Tibial nerve (tissue), 4 donors: ENCODE results near the gene S100A1. TPM values are rescaled to one million over a fixed set of nuclear protein-coding genes. Genes with fewer than 3 reads are reported as not detected.

ENCODE experiments used
- DNase-seq, 2 donors: peaks; one replicate each; pipeline ENCODE4 v3.0.0-alpha.2; 2019; ENCODE audit warnings: low spot score in 2 of 2
- H3K27ac ChIP-seq, 4 donors: fragments of 200-600 bp; sonication (generic) in 3 of 4; one replicate each; pipeline ENCODE4 v1.5.1; 2017 to 2019; ENCODE audit warnings: mild to moderate bottlenecking in 1 of 4
- H3K27me3 ChIP-seq, 2 donors: fragments of 200-600 bp; sonication (generic) in 1 of 2; one replicate each; pipeline versions ENCODE4 v1.5.1 to v1.6.0; 2017 to 2019
- H3K36me3 ChIP-seq, 3 donors: fragments of 200-600 bp; sonication (generic); one replicate each; pipeline ENCODE4 v1.5.1; 2018 to 2019
- H3K4me1 ChIP-seq, 4 donors: fragments of 200-600 bp; sonication (generic) in 3 of 4; one replicate each; pipeline ENCODE4 v1.5.1; 2017 to 2019
- H3K4me3 ChIP-seq, 4 donors: fragments of 200-600 bp; sonication (generic) in 3 of 4; one replicate each; pipeline ENCODE4 v1.5.1; 2017 to 2019; ENCODE audit warnings: mild to moderate bottlenecking in 1 of 4, moderate library complexity in 1 of 4
- H3K9me3 ChIP-seq, 4 donors: fragments of 200-600 bp; sonication (generic) in 3 of 4; one replicate each; pipeline ENCODE4 v1.5.1; 2017 to 2019
- CTCF ChIP-seq, 5 experiments: fragments of 200-600 bp in 3 of 5; fragments of 450-650 bp in 2 of 5; sonication (generic) in 3 of 5; IDR thresholded peaks; one replicate each; pipeline ENCODE4 v1.5.1; 2016 to 2019; ENCODE audit warnings: antibody characterized with exemption in 5 of 5, mild to moderate bottlenecking in 3 of 5, moderate library complexity in 2 of 5
- EP300 ChIP-seq, 2 donors: sonication (generic); formaldehyde crosslinking; IDR thresholded peaks; one replicate each; pipeline ENCODE4 v1.6.1; 2017; ENCODE audit warnings: antibody characterized with exemption in 2 of 2, mild to moderate bottlenecking in 1 of 2
- POLR2A ChIP-seq, 2 donors: fragments of 450-650 bp; IDR thresholded peaks; one replicate each; pipeline ENCODE4 v1.6.1; 2017; ENCODE audit warnings: antibody characterized with exemption in 2 of 2, mild to moderate bottlenecking in 2 of 2, moderate library complexity in 2 of 2
- WGBS, 2 donors: methylation state at CpG; one replicate each; pipeline ENCODE4 v1.1.5; 2018; 5-methylcytosine and 5-hydroxymethylcytosine counted together
- total RNA-seq, 4 donors: library from RNA; depleted of rRNA; stranded (reverse); fragments of >200 nt; gene quantifications; one replicate each; pipeline ENCODE4 v1.1.0, GENCODE V29; 2016

S100A1 gene
- total RNA-seq, 4 donors from 2014 or later: 41.4 to 102 (median 69.2) TPM

DNA sequence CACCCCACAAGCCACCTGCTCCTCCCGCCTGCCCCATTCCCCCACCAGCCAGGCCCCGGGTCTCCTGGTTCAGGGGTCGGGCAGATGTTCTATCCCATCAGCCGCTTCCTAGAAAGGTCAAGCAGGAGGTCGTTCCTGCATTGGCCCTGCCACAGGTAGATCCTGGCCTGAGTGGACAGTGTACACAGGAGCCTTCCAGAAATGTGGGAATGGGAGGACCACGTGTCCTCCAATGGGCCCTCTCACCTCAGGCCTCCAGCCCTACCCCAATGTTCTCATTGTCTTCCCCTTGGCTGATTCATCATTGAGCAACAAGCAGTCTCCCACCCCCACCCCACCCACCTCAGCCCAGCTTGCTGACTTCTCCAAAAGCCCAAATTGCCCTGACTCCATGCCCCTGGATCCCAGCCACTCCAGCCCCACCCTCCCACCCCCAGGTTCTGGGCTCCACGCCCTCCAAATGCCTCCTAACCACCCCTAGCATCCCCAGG is 17.4 kb upstream of the S100A1 start:
- 60 to 68% methylated on average over 7 of the region's 7 CpGs for WGBS, 2 donors
- TF ChIP-seq CTCF (IDR thresholded peaks at IDR 0.05) (no peak), EP300 (IDR thresholded peaks at IDR 0.05) (no peak)
- H3K9me3 ChIP-seq: no peaks in the 10 kb centered on the region
- H3K4me1 ChIP-seq: peaks cover 0 to 71% (median 42%) of the 10 kb centered on the region in 4 donors
- H3K27me3 ChIP-seq: no peaks in the 10 kb centered on the region
- H3K27ac ChIP-seq: peak overlapping the region; percentile 89 to 99 (median 94)
- no peak for DNase-seq
- H3K4me3 ChIP-seq: peak overlapping the region in 3 of 4 donors; percentile 15 to 62 (median 54)
- H3K36me3 ChIP-seq: peaks cover 0 to 20% (median 0%) of the 10 kb centered on the region in 3 donors

DNA sequence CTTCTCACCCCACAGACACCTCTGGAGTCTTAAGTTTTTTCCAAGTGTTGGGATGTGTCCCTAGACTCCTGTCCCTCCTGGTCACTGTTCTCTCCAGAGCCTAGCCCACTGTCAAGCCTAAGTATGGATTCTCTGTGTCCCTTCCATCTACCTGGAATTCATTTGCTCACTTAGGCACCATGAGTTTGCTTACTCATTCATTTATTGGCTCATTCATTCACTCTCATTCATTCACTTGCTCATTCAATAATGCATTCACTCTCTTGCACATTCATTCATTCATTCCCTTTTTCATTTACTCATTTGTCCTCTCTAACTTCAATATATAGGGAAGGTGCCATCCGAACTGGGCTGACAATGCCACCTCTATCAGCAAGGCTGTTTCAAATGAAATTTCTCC is 16.9 kb upstream of the S100A1 start:
- H3K27me3 ChIP-seq: no peaks in the 10 kb centered on the region
- H3K9me3 ChIP-seq: no peaks in the 10 kb centered on the region
- peak overlapping the region; percentile 88 to 99 (median 94) for H3K27ac ChIP-seq
- H3K36me3 ChIP-seq: peaks cover 0 to 15% (median 0%) of the 10 kb centered on the region in 3 donors
- WGBS, 2 donors: 41 to 68% methylated on average over 1 of the region's 1 CpG
- no peak for DNase-seq
- peak overlapping the region; percentile 45 to 66 (median 58) for H3K4me3 ChIP-seq
- H3K4me1 ChIP-seq: peaks cover 0 to 76% (median 46%) of the 10 kb centered on the region in 4 donors
- TF ChIP-seq EP300 (IDR thresholded peaks at IDR 0.05) (no peak), POLR2A (IDR thresholded peaks at IDR 0.05) (no peak), CTCF (IDR thresholded peaks at IDR 0.05) (no peak)

GRCh38 chr1:153612111-153612754 is 16.0 kb upstream of the S100A1 start:
- no peak for DNase-seq
- peaks cover 0 to 6% (median 0%) of the 10 kb centered on the region in 3 donors for H3K36me3 ChIP-seq
- WGBS, 2 donors: 37% methylated on average over 11 of the region's 11 CpGs
- H3K4me3 ChIP-seq: peak overlapping the region; percentile 45 to 66 (median 58)
- no peaks in the 10 kb centered on the region for H3K9me3 ChIP-seq
- no peaks in the 10 kb centered on the region for H3K27me3 ChIP-seq
- peaks cover 0 to 77% (median 54%) of the 10 kb centered on the region in 4 donors for H3K4me1 ChIP-seq
- H3K27ac ChIP-seq: peak overlapping the region; percentile 88 to 99 (median 94)
- no peak for TF ChIP-seq CTCF (IDR thresholded peaks at IDR 0.05)
- TF ChIP-seq POLR2A (IDR thresholded peaks at IDR 0.05): no peak
- no peak for TF ChIP-seq EP300 (IDR thresholded peaks at IDR 0.05)

DNA sequence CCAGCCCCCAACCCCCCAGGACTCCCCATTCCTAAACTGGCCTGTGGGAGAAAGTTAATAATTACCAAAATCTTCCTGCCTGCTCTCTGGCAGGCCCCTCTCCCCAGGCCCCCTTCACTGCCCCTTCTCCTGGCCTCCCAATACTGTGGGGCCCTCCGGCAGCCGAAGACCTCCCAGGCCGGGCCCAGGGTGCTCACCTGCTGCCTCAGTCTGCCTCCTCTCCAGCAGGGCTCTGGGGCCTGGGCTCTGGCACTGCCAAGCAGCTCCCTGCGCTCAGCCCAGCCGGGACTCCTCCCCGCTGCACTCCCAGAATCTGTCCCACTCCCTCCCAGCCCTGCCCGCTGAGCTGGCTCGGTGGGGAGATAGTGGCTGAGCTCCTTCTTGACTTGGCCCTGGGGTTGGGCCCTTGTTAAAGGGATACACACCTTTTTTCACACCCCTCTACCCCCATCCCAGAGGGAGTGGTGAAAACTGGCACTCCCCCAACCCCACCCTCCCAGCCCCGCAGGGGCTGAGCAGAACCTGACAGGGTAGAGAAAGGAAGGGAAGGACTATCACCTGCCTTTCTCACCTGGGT is 15.4 kb upstream of the S100A1 start, which contains the start of gene S100A16:
Gene S100A16 (minus strand): TSS at position 383 of the 577 bp plus-strand sequence. CDS start 4,986 bp downstream, outside the sequence.
- Histone ChIP-seq H3K9me3 (no peaks in the 10 kb centered on the region), H3K27me3 (no peaks in the 10 kb centered on the region), H3K27ac (peak within 1 kb of the TSS; percentile 88 to 99 (median 94)), H3K36me3 (no peaks in the 10 kb centered on the region), H3K4me1 (peaks cover 0 to 71% (median 54%) of the 10 kb centered on the region in 4 donors), H3K4me3 (peak within 1 kb of the TSS; percentile 45 to 66 (median 58))
- 35% methylated on average over 9 of the region's 9 CpGs for WGBS, 2 donors
- peak; percentile 56 to 59 for DNase-seq
- peak in 1 of 2 donors; percentile 78 for TF ChIP-seq EP300 (IDR thresholded peaks at IDR 0.05)
- no peak for TF ChIP-seq CTCF (IDR thresholded peaks at IDR 0.05)
- TF ChIP-seq POLR2A (IDR thresholded peaks at IDR 0.05): peak; percentile 33 to 66

DNA sequence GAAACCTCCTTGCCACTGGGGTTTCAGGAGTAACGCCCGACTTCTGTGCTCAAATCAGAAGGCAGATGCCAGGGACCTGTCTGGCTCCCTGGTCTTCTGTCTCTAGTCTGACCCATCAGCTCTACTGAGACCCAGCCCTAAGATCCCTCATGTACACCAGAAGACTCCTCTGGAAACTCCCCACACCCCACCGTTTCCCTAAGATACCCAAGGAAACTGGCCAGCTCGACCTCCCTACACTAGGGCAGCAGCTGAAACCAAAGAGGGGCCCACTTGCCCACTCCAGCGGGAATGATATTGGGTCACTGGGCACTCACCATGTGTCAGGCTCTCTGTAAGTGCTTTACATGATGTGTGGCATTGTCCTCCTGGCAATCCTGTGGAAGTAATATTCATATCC is 14.8 kb upstream of the S100A1 start:
- DNase-seq: no peak
- H3K27me3 ChIP-seq: no peaks in the 10 kb centered on the region
- H3K4me3 ChIP-seq: peak overlapping the region in 2 of 4 donors; percentile 54 to 66
- no peaks in the 10 kb centered on the region for H3K9me3 ChIP-seq
- 59 to 74% methylated on average over 3 to 5 of the region's 5 CpGs for WGBS, 2 donors
- TF ChIP-seq EP300 (IDR thresholded peaks at IDR 0.05): no peak
- peaks cover 0 to 66% (median 48%) of the 10 kb centered on the region in 4 donors for H3K4me1 ChIP-seq
- H3K36me3 ChIP-seq: peaks cover 0 to 4% (median 0%) of the 10 kb centered on the region in 3 donors
- H3K27ac ChIP-seq: peak overlapping the region; percentile 88 to 99 (median 94)
